ENCODE results near the gene FBXL4. TPM values are rescaled to one million over a fixed set of nuclear protein-coding genes. Genes with fewer than 3 reads are reported as not detected.

The FBXL4 gene
- total RNA-seq, 1 donor from 2014 or later: 15.3 TPM

DNA sequence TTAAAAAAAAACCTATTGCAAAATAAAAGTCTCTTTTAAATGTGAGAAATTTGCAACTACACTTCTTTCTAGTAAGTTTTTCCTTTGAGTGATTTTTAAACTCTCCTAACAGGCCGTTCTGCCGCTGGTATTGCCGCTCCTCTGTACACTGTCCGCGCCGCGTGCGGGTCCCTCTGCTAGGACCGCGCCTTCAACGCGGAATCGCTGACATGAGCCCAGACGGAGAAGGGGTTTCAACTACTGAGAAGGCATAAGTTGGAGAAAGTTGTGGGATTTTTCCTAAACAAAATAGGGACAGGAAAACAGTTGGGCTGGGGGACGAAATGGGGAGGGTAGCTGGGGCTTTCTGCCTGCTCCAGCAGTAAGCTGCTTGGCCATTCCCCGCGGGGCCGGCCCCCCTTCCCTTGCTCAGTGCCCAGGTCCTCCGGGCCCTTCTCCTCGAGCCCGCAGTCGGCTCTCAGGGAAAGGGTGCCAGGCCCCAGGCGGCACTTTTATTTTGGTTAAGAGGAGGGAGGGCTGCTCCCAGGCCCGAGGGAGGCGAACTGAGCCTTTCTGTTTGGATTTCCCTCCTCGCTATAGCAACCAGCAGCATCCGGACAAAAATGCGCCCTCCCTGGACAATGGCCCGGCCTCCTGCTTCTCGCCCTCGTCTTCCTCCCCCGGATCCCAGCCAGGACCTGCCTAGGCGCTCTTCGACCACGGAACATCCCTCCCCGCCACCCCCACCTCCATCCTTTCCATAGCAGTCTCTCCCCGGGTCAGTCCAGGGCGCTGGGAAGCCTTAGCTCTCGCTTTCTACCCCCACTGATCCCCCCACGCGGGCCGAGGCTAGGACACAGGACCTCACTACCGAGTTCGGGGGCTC is 120.2 kb downstream of the FBXL4 start:
- peak overlapping the region; percentile 74 for H3K4me3 Mint-ChIP-seq (ENCODE audit: unreplicated experiment)
- H3K4me1 Mint-ChIP-seq (ENCODE audit: unreplicated experiment): peaks cover 32% of the 10 kb centered on the region
- H3K27me3 Mint-ChIP-seq (ENCODE audit: unreplicated experiment): peaks cover 30% of the 10 kb centered on the region
- H3K27ac Mint-ChIP-seq (ENCODE audit: unreplicated experiment): peak overlapping the region; percentile 89
- no peaks in the 10 kb centered on the region for H3K9me3 Mint-ChIP-seq (ENCODE audit: unreplicated experiment)
- TF ChIP-seq, protein P1, sequence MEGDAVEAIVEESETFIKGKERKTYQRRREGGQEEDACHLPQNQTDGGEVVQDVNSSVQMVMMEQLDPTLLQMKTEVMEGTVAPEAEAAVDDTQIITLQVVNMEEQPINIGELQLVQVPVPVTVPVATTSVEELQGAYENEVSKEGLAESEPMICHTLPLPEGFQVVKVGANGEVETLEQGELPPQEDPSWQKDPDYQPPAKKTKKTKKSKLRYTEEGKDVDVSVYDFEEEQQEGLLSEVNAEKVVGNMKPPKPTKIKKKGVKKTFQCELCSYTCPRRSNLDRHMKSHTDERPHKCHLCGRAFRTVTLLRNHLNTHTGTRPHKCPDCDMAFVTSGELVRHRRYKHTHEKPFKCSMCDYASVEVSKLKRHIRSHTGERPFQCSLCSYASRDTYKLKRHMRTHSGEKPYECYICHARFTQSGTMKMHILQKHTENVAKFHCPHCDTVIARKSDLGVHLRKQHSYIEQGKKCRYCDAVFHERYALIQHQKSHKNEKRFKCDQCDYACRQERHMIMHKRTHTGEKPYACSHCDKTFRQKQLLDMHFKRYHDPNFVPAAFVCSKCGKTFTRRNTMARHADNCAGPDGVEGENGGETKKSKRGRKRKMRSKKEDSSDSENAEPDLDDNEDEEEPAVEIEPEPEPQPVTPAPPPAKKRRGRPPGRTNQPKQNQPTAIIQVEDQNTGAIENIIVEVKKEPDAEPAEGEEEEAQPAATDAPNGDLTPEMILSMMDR (IDR thresholded peaks at IDR 0.05; ENCODE audit: unreplicated experiment): no peak
- H3K36me3 Mint-ChIP-seq (ENCODE audit: low read depth, unreplicated experiment): peaks cover 6% of the 10 kb centered on the region
- peak; percentile 72 for DNase-seq (ENCODE audit: low spot score)

DNA sequence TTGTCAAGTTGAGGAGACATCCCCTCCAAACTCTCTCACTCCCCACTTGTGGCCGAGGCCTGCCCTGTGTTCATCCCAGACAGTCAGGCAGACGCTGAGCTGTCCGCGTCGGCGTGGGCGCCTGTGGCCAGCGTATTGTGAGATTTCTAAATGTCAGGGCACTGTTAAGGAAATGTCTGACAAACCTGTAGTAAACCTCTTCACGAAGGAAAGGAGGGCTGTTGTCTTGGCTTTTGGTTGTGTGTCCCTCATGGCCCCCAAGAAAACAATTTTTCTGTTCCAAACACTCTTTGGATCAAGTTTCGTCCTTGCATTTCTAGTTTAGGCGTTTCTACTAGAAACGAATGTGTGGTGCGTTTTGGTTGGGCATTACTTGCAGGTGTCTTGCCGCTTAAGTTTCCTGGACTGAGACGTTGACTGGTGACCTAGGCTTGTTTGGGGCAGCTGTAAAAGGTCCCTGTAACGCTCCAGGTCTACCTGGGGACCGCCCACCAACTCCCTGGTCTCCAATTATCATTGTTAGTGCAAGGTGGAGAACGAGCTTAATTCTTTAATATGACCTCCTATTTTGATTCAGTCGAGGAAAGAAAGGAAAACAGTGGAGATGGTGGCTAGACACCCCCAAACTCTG is 122.0 kb downstream of the FBXL4 start:
- H3K27ac Mint-ChIP-seq (ENCODE audit: unreplicated experiment): no peak overlapping the region
- H3K4me3 Mint-ChIP-seq (ENCODE audit: unreplicated experiment): no peak overlapping the region
- H3K36me3 Mint-ChIP-seq (ENCODE audit: low read depth, unreplicated experiment): peaks cover 2% of the 10 kb centered on the region
- no peaks in the 10 kb centered on the region for H3K9me3 Mint-ChIP-seq (ENCODE audit: unreplicated experiment)
- DNase-seq (ENCODE audit: low spot score): no peak
- TF ChIP-seq, protein P1 (IDR thresholded peaks at IDR 0.05; ENCODE audit: unreplicated experiment): no peak
- peaks cover 26% of the 10 kb centered on the region for H3K4me1 Mint-ChIP-seq (ENCODE audit: unreplicated experiment)
- H3K27me3 Mint-ChIP-seq (ENCODE audit: unreplicated experiment): peaks cover 24% of the 10 kb centered on the region

DNA sequence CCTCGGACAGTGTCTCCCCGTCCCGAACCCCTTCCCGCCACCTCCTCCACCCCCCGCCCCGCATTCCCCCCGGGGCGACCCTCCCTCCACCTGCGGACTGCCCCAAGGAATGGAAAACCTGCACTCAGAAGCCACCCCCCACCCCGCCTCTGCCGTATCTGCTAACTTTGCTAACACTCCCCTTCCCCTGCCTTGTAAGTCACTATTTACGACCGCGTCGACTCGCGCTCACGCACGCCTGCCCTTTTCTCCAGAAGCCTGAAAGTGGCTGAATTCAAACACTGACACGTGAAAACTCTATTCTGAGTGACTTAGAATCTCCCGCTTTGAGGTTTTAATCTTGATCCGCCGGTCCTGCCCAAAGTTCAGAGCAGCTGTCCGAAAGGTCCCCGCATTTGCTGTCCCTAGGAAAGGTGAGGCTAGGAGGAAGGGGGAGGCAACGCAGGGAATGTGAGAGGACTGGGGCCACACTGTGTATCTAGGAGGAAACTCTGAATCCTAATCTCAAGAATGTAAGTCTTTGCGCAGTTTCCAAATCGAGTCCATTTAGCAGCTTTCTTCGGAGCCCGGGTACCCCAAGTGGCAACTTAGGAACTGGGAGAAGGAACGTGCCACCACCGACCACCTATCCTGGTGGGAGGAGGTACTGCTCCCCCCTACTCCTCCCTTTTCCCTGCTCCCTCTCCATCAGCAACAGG is 122.7 kb downstream of the FBXL4 start:
- peaks cover 25% of the 10 kb centered on the region for H3K4me1 Mint-ChIP-seq (ENCODE audit: unreplicated experiment)
- H3K36me3 Mint-ChIP-seq (ENCODE audit: low read depth, unreplicated experiment): no peaks in the 10 kb centered on the region
- H3K27ac Mint-ChIP-seq (ENCODE audit: unreplicated experiment): no peak overlapping the region
- H3K9me3 Mint-ChIP-seq (ENCODE audit: unreplicated experiment): no peaks in the 10 kb centered on the region
- H3K4me3 Mint-ChIP-seq (ENCODE audit: unreplicated experiment): peak overlapping the region; percentile 89
- peaks cover 21% of the 10 kb centered on the region for H3K27me3 Mint-ChIP-seq (ENCODE audit: unreplicated experiment)
- TF ChIP-seq, protein P1 (IDR thresholded peaks at IDR 0.05; ENCODE audit: unreplicated experiment): no peak
- DNase-seq (ENCODE audit: low spot score): no peak

DNA sequence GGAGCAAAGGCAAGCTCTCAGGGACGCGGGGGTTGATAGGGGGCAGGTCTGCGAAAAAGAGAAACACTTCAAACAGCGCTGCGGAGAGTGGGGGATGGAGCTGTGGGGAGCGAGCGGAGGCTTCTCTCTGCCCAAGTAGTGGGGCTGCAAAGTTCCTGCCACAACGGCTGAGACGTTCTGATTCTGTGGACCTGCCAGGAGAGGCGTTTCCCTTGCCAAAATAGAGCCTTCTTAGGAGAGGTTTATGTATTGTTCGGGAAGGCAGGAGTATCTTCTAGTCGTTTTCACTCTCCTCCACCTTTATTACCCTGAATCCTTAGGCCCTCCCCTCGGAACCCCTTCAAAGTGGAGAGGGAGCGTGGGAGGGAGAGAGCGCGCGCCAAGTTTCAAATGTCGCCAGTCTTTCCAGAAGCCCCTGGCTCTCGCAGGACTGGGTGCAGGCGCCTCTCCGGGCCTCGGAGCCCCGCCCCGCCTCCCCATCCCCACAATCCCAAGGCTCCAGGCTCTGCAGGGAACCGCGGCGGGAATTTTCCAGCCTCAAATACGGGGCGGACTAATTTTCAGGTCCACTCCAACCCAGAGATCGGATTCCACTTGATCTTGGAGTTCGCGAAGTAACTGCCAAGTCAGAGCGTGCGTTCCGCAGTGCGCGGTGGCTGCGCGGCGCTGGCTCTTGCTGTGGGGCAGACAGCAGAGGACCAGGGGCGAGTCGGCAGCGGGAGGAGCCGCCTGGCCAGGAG is 123.4 kb downstream of the FBXL4 start:
- H3K27me3 Mint-ChIP-seq (ENCODE audit: unreplicated experiment): peaks cover 20% of the 10 kb centered on the region
- TF ChIP-seq, protein P1 (IDR thresholded peaks at IDR 0.05; ENCODE audit: unreplicated experiment): no peak
- no peaks in the 10 kb centered on the region for H3K9me3 Mint-ChIP-seq (ENCODE audit: unreplicated experiment)
- peak; percentile 40 for DNase-seq (ENCODE audit: low spot score)
- no peak overlapping the region for H3K27ac Mint-ChIP-seq (ENCODE audit: unreplicated experiment)
- H3K4me1 Mint-ChIP-seq (ENCODE audit: unreplicated experiment): peaks cover 25% of the 10 kb centered on the region
- H3K4me3 Mint-ChIP-seq (ENCODE audit: unreplicated experiment): peak overlapping the region; percentile 97
- no peaks in the 10 kb centered on the region for H3K36me3 Mint-ChIP-seq (ENCODE audit: low read depth, unreplicated experiment)
